Measurements from ENCODE around the gene PER3.
A peak's percentile ranks its signal among the peaks of the same experiment; 100 is the strongest.

Gene PER3

DNA sequence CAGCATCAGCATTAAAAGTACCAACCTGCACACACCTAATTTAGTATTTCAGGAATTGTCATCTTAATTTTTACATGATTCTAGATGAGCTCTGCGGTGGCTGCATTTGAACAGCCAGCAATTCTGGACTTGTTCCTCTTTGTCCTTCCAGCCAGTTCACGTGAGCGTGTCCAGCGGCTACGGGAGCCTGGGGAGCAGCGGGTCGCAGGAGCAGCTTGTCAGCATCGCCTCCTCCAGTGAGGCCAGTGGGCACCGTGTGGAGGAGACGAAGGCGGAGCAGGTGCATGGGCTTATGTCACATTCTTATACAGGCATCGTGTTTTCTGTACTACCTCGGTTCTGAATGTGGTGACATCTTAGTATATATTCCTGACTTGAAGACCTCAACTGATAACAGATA lies 25.7 kb downstream of the PER3 start:
- Histone ChIP-seq H3K4me1 (ENCODE audit: control insufficient read depth, insufficient read depth, low read length) (peaks cover 6% of the 10 kb centered on the region), H3K36me3 (ENCODE audit: insufficient read depth, low read length) (no peaks in the 10 kb centered on the region), H3K4me2 (ENCODE audit: low read length) (no peak overlapping the region), H3K4me3 (ENCODE audit: low read length) (no peak overlapping the region), H3K27me3 (ENCODE audit: control insufficient read depth, insufficient read depth, low read length) (no peaks in the 10 kb centered on the region), H3K9ac (ENCODE audit: low read depth, low read length) (no peak overlapping the region), H3K9me3 (replicated peaks; ENCODE audit: low read length) (peaks cover 9% of the 10 kb centered on the region)

DNA sequence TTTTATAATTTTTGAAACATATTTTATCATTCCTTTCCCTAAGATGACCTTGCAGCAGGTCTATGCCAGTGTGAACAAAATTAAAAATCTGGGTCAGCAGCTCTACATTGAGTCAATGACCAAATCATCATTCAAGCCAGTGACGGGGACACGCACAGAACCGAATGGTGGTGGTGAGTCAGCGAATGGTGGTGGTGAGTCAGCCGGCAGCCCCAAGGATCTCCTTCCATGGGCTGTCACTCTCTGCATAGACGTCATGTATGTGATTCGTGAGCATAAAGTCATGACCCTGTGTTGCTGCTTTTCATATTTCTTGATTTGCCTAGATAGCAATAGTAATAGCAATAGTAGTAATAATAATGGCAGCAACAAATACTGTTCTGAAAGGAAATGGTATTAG lies 26.3 kb downstream of the PER3 start:
- Histone ChIP-seq H3K4me1 (ENCODE audit: control insufficient read depth, insufficient read depth, low read length) (peaks cover 6% of the 10 kb centered on the region), H3K4me2 (ENCODE audit: low read length) (no peak overlapping the region), H3K27me3 (ENCODE audit: control insufficient read depth, insufficient read depth, low read length) (no peaks in the 10 kb centered on the region), H3K9me3 (replicated peaks; ENCODE audit: low read length) (peaks cover 9% of the 10 kb centered on the region), H3K4me3 (ENCODE audit: low read length) (no peak overlapping the region), H3K36me3 (ENCODE audit: insufficient read depth, low read length) (no peaks in the 10 kb centered on the region), H3K9ac (ENCODE audit: low read depth, low read length) (no peak overlapping the region)

DNA sequence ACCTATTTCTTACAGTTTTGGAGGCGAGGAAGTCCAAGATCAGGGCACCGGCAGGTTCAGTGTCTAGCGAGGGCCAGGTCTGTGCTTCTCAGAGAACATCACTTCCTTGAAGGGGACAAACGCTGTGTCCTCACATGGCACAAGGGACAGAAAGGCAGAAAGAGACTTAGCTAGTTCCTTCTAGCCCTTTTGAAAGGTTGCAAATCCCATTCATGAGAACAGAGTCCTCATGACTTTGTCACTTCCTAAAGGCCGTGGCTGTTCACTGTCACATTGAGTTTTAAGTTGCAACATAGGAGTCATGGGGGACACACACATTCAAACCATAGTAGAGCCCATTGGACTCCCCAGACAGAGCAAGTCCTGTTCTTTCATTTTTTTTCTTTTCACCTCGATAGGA lies 27.4 kb downstream of the PER3 start:
- Histone ChIP-seq H3K4me2 (ENCODE audit: low read length) (no peak overlapping the region), H3K4me3 (ENCODE audit: low read length) (no peak overlapping the region), H3K36me3 (ENCODE audit: insufficient read depth, low read length) (no peaks in the 10 kb centered on the region), H3K4me1 (ENCODE audit: control insufficient read depth, insufficient read depth, low read length) (peaks cover 6% of the 10 kb centered on the region), H3K9me3 (replicated peaks; ENCODE audit: low read length) (peaks cover 9% of the 10 kb centered on the region), H3K9ac (ENCODE audit: low read depth, low read length) (no peak overlapping the region), H3K27me3 (ENCODE audit: control insufficient read depth, insufficient read depth, low read length) (no peaks in the 10 kb centered on the region)

DNA sequence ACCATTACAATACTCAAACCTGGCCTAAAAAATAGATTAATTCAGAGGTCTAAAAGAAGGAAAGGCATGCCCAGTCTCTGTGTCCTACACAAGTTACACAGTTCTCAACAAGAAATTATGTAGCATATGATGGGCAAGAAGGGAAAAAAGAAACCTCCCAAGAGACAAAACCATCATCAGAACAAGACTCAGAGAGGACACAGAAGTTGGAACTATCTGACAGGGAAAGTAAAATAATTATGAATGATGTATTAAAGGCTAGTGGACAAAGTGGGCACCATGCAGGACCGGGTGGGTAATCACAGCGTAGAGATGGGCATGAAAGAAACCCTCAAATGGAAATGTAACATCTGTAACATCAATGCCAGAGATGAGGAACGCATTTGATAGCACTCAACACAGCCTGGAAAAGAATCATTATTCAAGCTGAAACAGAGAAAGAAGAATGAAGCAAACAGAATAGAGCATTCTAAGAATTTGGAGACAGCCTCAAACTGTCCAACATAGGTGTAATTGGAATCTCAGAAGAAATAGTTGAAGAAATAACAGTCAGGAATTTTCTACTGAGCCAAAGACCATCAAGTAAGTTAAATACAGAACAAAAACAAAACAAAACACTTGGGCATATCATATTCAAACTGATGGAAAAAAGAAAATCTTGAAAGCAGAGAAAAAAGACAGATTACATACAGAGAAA lies 29.7 kb downstream of the PER3 start:
- H3K4me2 ChIP-seq (ENCODE audit: low read length): no peak overlapping the region
- peaks cover 9% of the 10 kb centered on the region for H3K9me3 ChIP-seq (replicated peaks; ENCODE audit: low read length)
- H3K4me1 ChIP-seq (ENCODE audit: control insufficient read depth, insufficient read depth, low read length): peaks cover 6% of the 10 kb centered on the region
- H3K9ac ChIP-seq (ENCODE audit: low read depth, low read length): no peak overlapping the region
- no peaks in the 10 kb centered on the region for H3K27me3 ChIP-seq (ENCODE audit: control insufficient read depth, insufficient read depth, low read length)
- no peak overlapping the region for H3K4me3 ChIP-seq (ENCODE audit: low read length)
- H3K36me3 ChIP-seq (ENCODE audit: insufficient read depth, low read length): no peaks in the 10 kb centered on the region

DNA sequence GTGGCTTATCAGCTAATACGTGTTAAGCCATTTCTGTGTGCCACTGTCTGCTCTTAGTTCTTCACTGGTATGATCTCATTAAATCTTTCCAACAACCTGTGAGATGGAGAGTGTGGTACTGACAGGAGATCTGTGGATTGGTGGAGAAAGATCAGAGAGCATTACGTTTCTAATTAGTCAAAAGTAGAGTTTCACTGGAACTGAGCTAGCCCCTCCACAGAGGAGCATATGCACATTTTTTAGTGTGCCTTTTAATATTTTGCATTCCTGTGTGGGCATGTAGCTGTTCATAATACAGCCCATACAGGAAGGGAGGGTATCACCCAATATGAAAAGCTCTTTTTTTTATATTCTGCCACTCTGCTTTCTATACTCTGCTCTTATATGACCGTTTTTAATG lies 37.2 kb downstream of the PER3 start:
- Histone ChIP-seq H3K27me3 (ENCODE audit: control insufficient read depth, insufficient read depth, low read length) (no peaks in the 10 kb centered on the region), H3K9ac (ENCODE audit: low read depth, low read length) (no peak overlapping the region), H3K4me1 (ENCODE audit: control insufficient read depth, insufficient read depth, low read length) (no peaks in the 10 kb centered on the region), H3K4me3 (ENCODE audit: low read length) (no peak overlapping the region), H3K36me3 (ENCODE audit: insufficient read depth, low read length) (no peaks in the 10 kb centered on the region), H3K9me3 (replicated peaks; ENCODE audit: low read length) (no peaks in the 10 kb centered on the region), H3K4me2 (ENCODE audit: low read length) (no peak overlapping the region)

DNA sequence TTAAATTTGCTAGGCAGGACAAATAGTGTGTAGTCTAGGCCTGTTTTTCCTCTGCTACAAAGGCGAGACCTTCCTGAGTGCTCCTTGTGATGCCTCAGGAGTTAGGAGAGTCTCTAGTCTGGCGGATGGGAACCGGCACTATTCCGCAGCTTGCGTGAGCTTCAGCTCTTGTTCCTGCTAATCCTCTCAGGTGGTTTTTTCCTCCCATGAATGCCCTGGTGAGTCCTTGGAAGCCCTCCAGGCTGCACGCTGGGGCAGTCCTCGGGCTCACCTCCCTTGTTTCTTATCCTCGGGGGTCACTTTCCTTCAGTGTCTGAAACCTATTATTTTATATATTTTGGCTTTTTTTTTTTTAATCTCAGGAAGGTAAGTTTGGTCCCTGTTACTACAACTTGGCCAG lies 40.6 kb downstream of the PER3 start:
- Histone ChIP-seq H3K9ac (ENCODE audit: low read depth, low read length) (no peak overlapping the region), H3K4me2 (ENCODE audit: low read length) (no peak overlapping the region), H3K4me1 (ENCODE audit: control insufficient read depth, insufficient read depth, low read length) (no peaks in the 10 kb centered on the region), H3K27me3 (ENCODE audit: control insufficient read depth, insufficient read depth, low read length) (no peaks in the 10 kb centered on the region), H3K4me3 (ENCODE audit: low read length) (no peak overlapping the region), H3K36me3 (ENCODE audit: insufficient read depth, low read length) (no peaks in the 10 kb centered on the region), H3K9me3 (replicated peaks; ENCODE audit: low read length) (no peaks in the 10 kb centered on the region)

DNA sequence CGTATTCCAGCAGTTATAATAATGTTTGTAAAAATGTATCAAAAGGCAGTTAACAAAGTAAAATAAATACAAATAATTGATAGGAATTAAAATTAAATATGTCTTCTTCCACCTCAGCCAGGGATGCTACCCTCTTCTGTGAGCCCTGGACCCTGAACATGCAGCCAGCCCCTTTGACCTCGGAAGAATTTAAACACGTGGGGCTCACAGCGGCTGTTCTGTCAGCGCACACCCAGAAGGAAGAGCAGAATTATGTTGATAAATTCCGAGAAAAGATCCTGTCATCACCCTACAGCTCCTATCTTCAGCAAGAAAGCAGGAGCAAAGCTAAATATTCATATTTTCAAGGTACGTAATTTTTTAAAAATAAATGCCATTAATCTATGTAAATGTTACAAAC lies 42.3 kb downstream of the PER3 start:
- Histone ChIP-seq H3K4me2 (ENCODE audit: low read length) (no peak overlapping the region), H3K36me3 (ENCODE audit: insufficient read depth, low read length) (no peaks in the 10 kb centered on the region), H3K4me1 (ENCODE audit: control insufficient read depth, insufficient read depth, low read length) (no peaks in the 10 kb centered on the region), H3K4me3 (ENCODE audit: low read length) (no peak overlapping the region), H3K9me3 (replicated peaks; ENCODE audit: low read length) (no peaks in the 10 kb centered on the region), H3K27me3 (ENCODE audit: control insufficient read depth, insufficient read depth, low read length) (no peaks in the 10 kb centered on the region), H3K9ac (ENCODE audit: low read depth, low read length) (no peak overlapping the region)

DNA sequence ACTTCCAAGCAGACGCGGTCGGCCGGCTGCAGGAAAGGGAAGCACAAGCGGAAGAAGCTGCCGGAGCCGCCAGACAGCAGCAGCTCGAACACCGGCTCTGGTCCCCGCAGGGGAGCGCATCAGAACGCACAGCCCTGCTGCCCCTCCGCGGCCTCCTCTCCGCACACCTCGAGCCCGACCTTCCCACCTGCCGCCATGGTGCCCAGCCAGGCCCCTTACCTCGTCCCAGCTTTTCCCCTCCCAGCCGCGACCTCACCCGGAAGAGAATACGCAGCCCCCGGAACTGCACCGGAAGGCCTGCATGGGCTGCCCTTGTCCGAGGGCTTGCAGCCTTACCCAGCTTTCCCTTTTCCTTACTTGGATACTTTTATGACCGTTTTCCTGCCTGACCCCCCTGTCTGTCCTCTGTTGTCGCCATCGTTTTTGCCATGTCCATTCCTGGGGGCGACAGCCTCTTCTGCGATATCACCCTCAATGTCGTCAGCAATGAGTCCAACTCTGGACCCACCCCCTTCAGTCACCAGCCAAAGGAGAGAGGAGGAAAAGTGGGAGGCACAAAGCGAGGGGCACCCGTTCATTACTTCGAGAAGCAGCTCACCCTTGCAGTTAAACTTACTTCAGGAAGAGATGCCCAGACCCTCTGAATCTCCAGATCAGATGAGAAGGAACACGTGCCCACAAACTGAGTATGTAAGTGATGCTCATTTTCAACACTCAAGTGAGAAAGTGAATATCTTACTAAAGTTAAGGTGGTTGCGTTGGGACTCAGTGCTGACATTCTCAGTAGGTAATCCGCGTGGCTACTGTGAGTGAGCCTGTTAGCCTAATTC lies 43.2 kb downstream of the PER3 start:
- Histone ChIP-seq H3K36me3 (ENCODE audit: insufficient read depth, low read length) (no peaks in the 10 kb centered on the region), H3K4me1 (ENCODE audit: control insufficient read depth, insufficient read depth, low read length) (no peaks in the 10 kb centered on the region), H3K4me2 (ENCODE audit: low read length) (no peak overlapping the region), H3K9ac (ENCODE audit: low read depth, low read length) (no peak overlapping the region), H3K9me3 (replicated peaks; ENCODE audit: low read length) (no peaks in the 10 kb centered on the region), H3K27me3 (ENCODE audit: control insufficient read depth, insufficient read depth, low read length) (no peaks in the 10 kb centered on the region), H3K4me3 (ENCODE audit: low read length) (peak overlapping the region; percentile 28)

DNA sequence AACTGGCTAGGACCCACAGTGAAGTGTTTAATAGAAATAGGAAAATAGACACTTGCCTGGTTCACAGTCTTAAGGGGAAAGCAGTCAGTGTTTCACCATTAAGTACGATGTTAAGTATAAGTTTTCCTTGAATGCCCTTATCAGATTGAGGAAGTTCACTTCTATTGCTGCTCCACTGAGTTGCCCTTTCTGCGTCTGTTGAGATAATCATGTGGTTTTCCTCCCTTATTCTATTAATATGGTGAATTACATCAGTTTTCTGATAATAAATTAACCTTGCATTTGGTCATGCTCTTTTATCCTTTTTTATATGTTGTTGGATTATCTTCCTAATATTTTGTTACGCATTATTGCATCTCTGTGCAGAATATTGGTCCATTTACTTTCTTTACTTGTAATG lies 47.4 kb downstream of the PER3 start:
- H3K9me3 ChIP-seq (replicated peaks; ENCODE audit: low read length): no peaks in the 10 kb centered on the region
- H3K9ac ChIP-seq (ENCODE audit: low read depth, low read length): no peak overlapping the region
- H3K4me1 ChIP-seq (ENCODE audit: control insufficient read depth, insufficient read depth, low read length): no peaks in the 10 kb centered on the region
- no peaks in the 10 kb centered on the region for H3K27me3 ChIP-seq (ENCODE audit: control insufficient read depth, insufficient read depth, low read length)
- no peak overlapping the region for H3K4me3 ChIP-seq (ENCODE audit: low read length)
- H3K4me2 ChIP-seq (ENCODE audit: low read length): no peak overlapping the region
- H3K36me3 ChIP-seq (ENCODE audit: insufficient read depth, low read length): no peaks in the 10 kb centered on the region

DNA sequence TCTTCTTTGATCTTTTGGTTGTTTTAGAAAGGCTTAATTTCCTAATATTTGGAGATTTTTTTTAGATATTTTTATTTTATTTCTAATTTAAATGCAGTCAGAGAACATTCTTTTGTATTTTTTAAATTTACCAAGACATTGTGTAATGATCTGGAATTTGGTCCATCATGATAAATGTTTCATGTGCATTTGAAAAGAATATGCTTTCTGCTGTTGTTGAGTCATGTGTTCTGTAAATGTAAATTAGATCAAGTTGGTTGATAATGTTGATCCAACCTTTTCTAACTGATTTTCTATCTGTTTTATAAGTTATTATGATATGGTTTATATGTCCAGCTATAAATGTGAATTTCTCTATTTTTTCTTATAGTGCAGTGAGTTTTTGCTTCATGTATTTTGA lies 48.9 kb downstream of the PER3 start:
- Histone ChIP-seq H3K9me3 (replicated peaks; ENCODE audit: low read length) (no peaks in the 10 kb centered on the region), H3K4me1 (ENCODE audit: control insufficient read depth, insufficient read depth, low read length) (no peaks in the 10 kb centered on the region), H3K4me2 (ENCODE audit: low read length) (no peak overlapping the region), H3K9ac (ENCODE audit: low read depth, low read length) (no peak overlapping the region), H3K4me3 (ENCODE audit: low read length) (no peak overlapping the region), H3K36me3 (ENCODE audit: insufficient read depth, low read length) (no peaks in the 10 kb centered on the region), H3K27me3 (ENCODE audit: control insufficient read depth, insufficient read depth, low read length) (no peaks in the 10 kb centered on the region)

DNA sequence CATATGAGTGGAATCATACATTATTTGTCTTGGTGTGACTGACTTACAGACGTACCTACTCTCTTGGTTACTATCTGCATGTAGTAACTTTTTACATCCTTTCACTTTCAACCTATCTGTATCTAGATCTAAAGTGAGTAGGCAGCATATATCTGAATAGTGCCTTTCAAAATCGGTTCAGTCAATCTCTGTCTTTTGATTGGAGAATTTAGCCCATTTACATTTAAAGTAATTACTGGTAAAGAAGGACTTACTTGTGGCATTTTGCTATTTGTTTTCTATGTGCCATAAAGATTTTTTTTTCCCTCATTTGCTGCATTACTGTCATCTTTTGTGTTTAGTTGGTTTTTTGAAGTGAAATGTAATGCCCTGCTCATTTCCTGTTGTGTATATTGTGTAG lies 54.6 kb downstream of the PER3 start:
- Histone ChIP-seq H3K4me3 (ENCODE audit: low read length) (no peak overlapping the region), H3K4me1 (ENCODE audit: control insufficient read depth, insufficient read depth, low read length) (no peaks in the 10 kb centered on the region), H3K4me2 (ENCODE audit: low read length) (no peak overlapping the region), H3K9ac (ENCODE audit: low read depth, low read length) (no peak overlapping the region), H3K9me3 (replicated peaks; ENCODE audit: low read length) (no peaks in the 10 kb centered on the region), H3K27me3 (ENCODE audit: control insufficient read depth, insufficient read depth, low read length) (no peaks in the 10 kb centered on the region), H3K36me3 (ENCODE audit: insufficient read depth, low read length) (no peaks in the 10 kb centered on the region)

DNA sequence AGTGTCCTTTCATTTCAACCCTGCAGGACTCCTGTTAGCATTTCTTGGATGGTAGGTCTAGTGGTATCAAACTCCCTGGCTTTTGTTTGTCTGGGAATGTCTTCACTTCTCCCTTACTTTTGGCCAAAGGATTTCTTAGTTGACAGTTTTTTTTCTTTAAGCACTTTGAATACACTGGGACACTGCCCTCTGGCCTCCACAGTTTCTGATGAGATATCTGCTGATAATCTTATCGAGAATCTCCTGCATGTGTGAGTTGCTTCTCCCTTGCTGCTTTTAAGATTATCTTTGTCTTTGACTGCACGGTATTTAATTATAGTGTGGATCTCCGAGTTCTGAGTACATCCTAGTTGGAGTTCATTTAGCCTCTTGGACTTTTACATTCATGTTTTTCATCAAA lies 55.4 kb downstream of the PER3 start:
- no peaks in the 10 kb centered on the region for H3K36me3 ChIP-seq (ENCODE audit: insufficient read depth, low read length)
- H3K4me2 ChIP-seq (ENCODE audit: low read length): no peak overlapping the region
- no peak overlapping the region for H3K9ac ChIP-seq (ENCODE audit: low read depth, low read length)

More for the DNA sequence above, 55.4 kb downstream of the PER3 start:
- Histone ChIP-seq H3K9me3 (replicated peaks; ENCODE audit: low read length) (no peaks in the 10 kb centered on the region), H3K4me3 (ENCODE audit: low read length) (no peak overlapping the region), H3K27me3 (ENCODE audit: control insufficient read depth, insufficient read depth, low read length) (no peaks in the 10 kb centered on the region), H3K4me1 (ENCODE audit: control insufficient read depth, insufficient read depth, low read length) (no peaks in the 10 kb centered on the region)

Measured in skeletal muscle satellite cell (primary cell).